ENCODE data around the gene PCDHGB7. TPM values are rescaled to one million over a fixed set of nuclear protein-coding genes. Genes with fewer than 3 reads are reported as not detected.
"Not testable (repeated sequence)": the region's sequence is repeated elsewhere in the genome, so short reads cannot be mapped to it uniquely, and the experiment has no call there.

The PCDHGB7 gene
- total and polyA plus RNA-seq, 10 of the 15 experiments (the other 5 are each of a cell fraction or from before 2014, with no cell fraction given): 0.27 to 1.3 (median 0.54) TPM; not detected in 2

GRCh38 chr5:141403387-141403786, 14.1 kb upstream of the PCDHGB7 start:
- no peak overlapping the region for H3K4me2 ChIP-seq (ENCODE audit: control insufficient read depth, insufficient read depth)
- no peaks in the 10 kb centered on the region for H4K20me1 ChIP-seq (ENCODE audit: control insufficient read depth, insufficient read depth)
- H3K9ac ChIP-seq (ENCODE audit: control insufficient read depth, insufficient read depth, low read length): no peak overlapping the region
- H3K79me2 ChIP-seq (ENCODE audit: control insufficient read depth, insufficient read depth, low read length): no peaks in the 10 kb centered on the region
- no peak overlapping the region for H3K27ac ChIP-seq (ENCODE audit: control insufficient read depth, insufficient read depth)
- H3K4me1 ChIP-seq (ENCODE audit: control insufficient read depth, insufficient read depth, low read length): no peaks in the 10 kb centered on the region
- CTCF ChIA-PET: interaction anchor here (0.6 to 1.7 kb wide), 6 partner anchors 9 to 736 kb away, joined by 3 to 8 read pairs (median 3); partner anchors contain the start of genes PCDHGA10 and PCDHGA12
- FAIRE-seq (no peak), ATAC-seq (no peak), DNase-seq (ENCODE audit: low read depth, low spot score) (no peak)
- intact Hi-C loops (cut with micrococcal nuclease; ENCODE audit: unreplicated experiment): no loop called here
- POLR2A ChIA-PET: no interaction called here
- H3K9me3 ChIP-seq (replicated peaks; ENCODE audit: control insufficient read depth, insufficient read depth, low read length): peaks cover 21% of the 10 kb centered on the region
- WGBS (ENCODE audit: insufficient coverage, insufficient replicate concordance, low lambda C conversion rate, missing lambda C conversion rate): 74% methylated on average over 22 of the region's 22 CpGs
- H3K36me3 ChIP-seq (ENCODE audit: control insufficient read depth in 2 of 2, insufficient read depth in 2 of 2, low read length in 1 of 2): no peaks in the 10 kb centered on the region
- H3K4me3 ChIP-seq: no peak overlapping the region
- no TSS peak for BruUV-seq (replicated peaks)
- no peak overlapping the region for H2AFZ ChIP-seq (ENCODE audit: control insufficient read depth, low read depth, low read length)
- SMC1A ChIA-PET (ENCODE audit: uncharacterized antibody, unreplicated experiment): interaction anchor here (0.7 to 1.4 kb wide), 2 partner anchors 9 to 33 kb away, joined by 3 to 4 read pairs; partner anchors contain the start of genes PCDHGA10 and PCDHGB3
- TF ChIP-seq ZSCAN29 (IDR thresholded peaks at IDR 0.05): no peak
- no peak for TF ChIP-seq DPF2 (IDR thresholded peaks at IDR 0.05)
- no peak for TF ChIP-seq POLR2AphosphoS2 (IDR thresholded peaks at IDR 0.05; ENCODE audit: low read depth, low read length)
- no peak for TF ChIP-seq CHD2 (IDR thresholded peaks at IDR 0.05; ENCODE audit: borderline replicate concordance, low read depth, low read length)
- TF ChIP-seq MXI1 (IDR thresholded peaks at IDR 0.05; ENCODE audit: low read depth, low read length): no peak
- TF ChIP-seq FOXK2 (IDR thresholded peaks at IDR 0.05): no peak
- RAD21 ChIA-PET (ENCODE audit: unreplicated experiment): no interaction called here
- in situ Hi-C loops (cut with MboI): no loop called here
- H3K27me3 ChIP-seq (replicated peaks in 1 of 2; ENCODE audit: control insufficient read depth in 2 of 2, insufficient read depth in 2 of 2, low read length in 1 of 2): no peaks in the 10 kb centered on the region

GRCh38 chr5:141407790-141408505, 9.5 kb upstream of the PCDHGB7 start, which contains the start of gene PCDHGB6:
PCDHGB6 (plus strand) TSS chr5:141408021; CDS start chr5:141408203, 182 bp downstream.
- Histone ChIP-seq H3K4me2 (ENCODE audit: control insufficient read depth, insufficient read depth) (0 out of 2 replicates have a peak within 1 kb of the TSS, but pooled peaks have one; percentile 9), H3K9me3 (replicated peaks; ENCODE audit: control insufficient read depth, insufficient read depth, low read length) (peaks cover 13% of the 10 kb centered on the region; the same call in 2 of the 3 replicates)
- POLR2A ChIA-PET; H2AFZ ChIP-seq (ENCODE audit: control insufficient read depth, low read depth, low read length); H3K9ac ChIP-seq (ENCODE audit: control insufficient read depth, insufficient read depth, low read length); H3K79me2 ChIP-seq (ENCODE audit: control insufficient read depth, insufficient read depth, low read length); DNase-seq (ENCODE audit: low read depth, low spot score); BruUV-seq (replicated peaks); H4K20me1 ChIP-seq (ENCODE audit: control insufficient read depth, insufficient read depth); H3K4me3 ChIP-seq; H3K27ac ChIP-seq (ENCODE audit: control insufficient read depth, insufficient read depth); intact Hi-C loops (cut with micrococcal nuclease; ENCODE audit: unreplicated experiment); H3K27me3 ChIP-seq (replicated peaks in 1 of 2; ENCODE audit: control insufficient read depth in 2 of 2, insufficient read depth in 2 of 2, low read length in 1 of 2); FAIRE-seq; H3K4me1 ChIP-seq (ENCODE audit: control insufficient read depth, insufficient read depth, low read length); in situ Hi-C loops (cut with MboI); H3K36me3 ChIP-seq (ENCODE audit: control insufficient read depth in 2 of 2, insufficient read depth in 2 of 2, low read length in 1 of 2): not testable (repeated sequence)
- ChIA-PET SMC1A (ENCODE audit: uncharacterized antibody, unreplicated experiment) (interaction anchor here (1.6 kb wide), 1 partner anchor 150 kb away, joined by 4 read pairs; no protein-coding TSS in a partner anchor), RAD21 (ENCODE audit: unreplicated experiment) (interaction anchor here (1.0 kb wide), 1 partner anchor 156 kb away, joined by 4 read pairs; no protein-coding TSS in a partner anchor), CTCF (interaction anchor here (1.1 to 3.7 kb wide), 6 partner anchors 11 to 156 kb away, joined by 3 to 20 read pairs (median 8); partner anchors contain the start of genes PCDHGA12, PCDHGB3 and PCDHGC3)
- ATAC-seq: peak; percentile 69
- WGBS (ENCODE audit: insufficient coverage, insufficient replicate concordance, low lambda C conversion rate, missing lambda C conversion rate): 81% methylated on average over 43 of the region's 51 CpGs
- TF ChIP-seq RAD21 (IDR thresholded peaks at IDR 0.05; ENCODE audit: insufficient read depth, low read depth, low read length): peak; percentile 54
- 0 out of 2 replicates have a peak, but pooled peaks have one; percentile 35 for TF ChIP-seq CREB1 (IDR thresholded peaks at IDR 0.05; ENCODE audit: low read depth)
- peak; percentile 41; the same call in 1 of the 2 replicates for TF ChIP-seq CREM (IDR thresholded peaks at IDR 0.05; ENCODE audit: low read depth)
- 0 out of 2 replicates have a peak, but pooled peaks have one; percentile 64 for TF ChIP-seq CBX5 (IDR thresholded peaks at IDR 0.05; ENCODE audit: low read depth)
- peak; percentile 56 to 57 (median 56); a peak in 5 of 6 replicates for TF ChIP-seq CTCF (IDR thresholded peaks at IDR 0.05 in 2 of 3, conservative IDR thresholded peaks at IDR 0.05 in 1 of 3; ENCODE audit: control insufficient read depth in 2 of 3, extremely low read depth in 1 of 3, insufficient read depth in 1 of 3, low read depth in 3 of 3, low read length in 3 of 3)
